ENCODE measurements around the gene HTRA1.

The HTRA1 gene

GRCh38 chr10:122461367-122461728 lies at the start of gene HTRA1:
Gene HTRA1 (plus strand): TSS chr10:122461553. CDS start chr10:122461653, 100 bp downstream.
- DNase-seq (ENCODE audit: low read depth), result no peak

GRCh38 chr10:122413327-122413726 lies 48.0 kb upstream of the HTRA1 start:
- H3K4me3 ChIP-seq (ENCODE audit: low read depth, low read length), result no peak overlapping the region
- no peak for DNase-seq (ENCODE audit: low read depth)
- TF ChIP-seq CTCF (IDR thresholded peaks at IDR 0.05; ENCODE audit: insufficient read depth, low read depth, low read length, missing control alignments), result no peak

More at GRCh38 chr10:122461367-122461728, at the start of gene HTRA1:
- no peak within 1 kb of the TSS for H3K4me3 ChIP-seq (ENCODE audit: low read depth, low read length)
- TF ChIP-seq CTCF (IDR thresholded peaks at IDR 0.05; ENCODE audit: insufficient read depth, low read depth, low read length, missing control alignments), result no peak

- H3K4me3 ChIP-seq (ENCODE audit: low read depth, low read length), result no peak overlapping the region
- TF ChIP-seq CTCF (IDR thresholded peaks at IDR 0.05; ENCODE audit: insufficient read depth, low read depth, low read length, missing control alignments), result no peak
- DNase-seq (ENCODE audit: low read depth), result no peak
Measured at GRCh38 chr10:122417667-122418066, 43.7 kb upstream of the HTRA1 start.

- no peak for TF ChIP-seq CTCF (IDR thresholded peaks at IDR 0.05; ENCODE audit: insufficient read depth, low read depth, low read length, missing control alignments)
- DNase-seq (ENCODE audit: low read depth), result no peak
Measured at GRCh38 chr10:122419016-122419415, 42.3 kb upstream of the HTRA1 start.

GRCh38 chr10:122419876-122420623 lies 41.3 kb upstream of the HTRA1 start:
- no peak for DNase-seq (ENCODE audit: low read depth)
- H3K4me3 ChIP-seq (ENCODE audit: low read depth, low read length), result no peak overlapping the region
- no peak for TF ChIP-seq CTCF (IDR thresholded peaks at IDR 0.05; ENCODE audit: insufficient read depth, low read depth, low read length, missing control alignments)

More at GRCh38 chr10:122419016-122419415, 42.3 kb upstream of the HTRA1 start:
- H3K4me3 ChIP-seq (ENCODE audit: low read depth, low read length), result no peak overlapping the region

GRCh38 chr10:122420624-122421007 lies 40.7 kb upstream of the HTRA1 start:
- H3K4me3 ChIP-seq (ENCODE audit: low read depth, low read length), result no peak overlapping the region
- TF ChIP-seq CTCF (IDR thresholded peaks at IDR 0.05; ENCODE audit: insufficient read depth, low read depth, low read length, missing control alignments), result no peak
- no peak for DNase-seq (ENCODE audit: low read depth)

All from GM12865 (cell line).